Iris pigment epithelial cell (primary cell): ENCODE results near the gene ARID5B.

ENCODE experiments used
- DNase-seq: peaks from one replicate; pipeline ENCODE4 v3.0.0-alpha.2; 2011; ENCODE audit warnings: low read depth

The ARID5B gene

DNA sequence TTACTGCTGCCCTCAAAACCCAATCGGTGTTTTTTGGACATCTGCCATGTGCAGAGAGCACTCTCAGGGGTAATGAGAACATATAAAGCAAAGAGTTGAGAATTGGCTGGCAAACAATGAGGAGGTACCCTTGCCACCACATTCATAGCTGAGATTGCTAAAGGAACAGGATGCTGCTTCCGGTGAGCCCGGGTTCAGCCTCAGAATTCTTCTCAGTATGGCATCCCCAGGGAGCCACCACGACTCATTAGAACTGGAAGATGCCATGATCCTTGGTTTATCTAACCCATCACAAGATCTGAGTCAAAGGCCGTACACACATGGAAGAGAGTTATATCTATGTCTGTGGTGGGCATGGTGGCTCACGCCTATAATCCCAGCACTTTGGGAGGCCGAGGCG, 174.4 kb downstream of the ARID5B start:
- no peak for DNase-seq

DNA sequence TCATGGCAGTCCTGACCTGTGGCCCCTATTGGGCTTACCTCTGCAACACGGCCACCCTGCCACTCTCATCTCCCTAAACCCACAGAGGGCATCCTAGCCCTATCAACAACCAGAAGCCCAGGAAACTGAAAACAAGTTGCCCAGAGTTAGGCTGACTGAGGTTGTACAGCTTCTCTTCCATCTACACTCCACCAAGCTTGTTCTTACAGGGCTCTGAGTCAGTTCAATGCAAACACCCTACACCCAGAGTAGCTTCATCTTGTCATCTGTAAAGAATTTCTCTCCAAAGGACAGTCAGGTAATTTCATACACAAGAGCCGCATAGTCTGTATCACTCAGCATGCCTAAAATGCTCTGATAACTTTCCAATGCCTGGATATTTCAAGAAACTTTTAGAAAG, 175.4 kb downstream of the ARID5B start:
- peak; percentile 91 for DNase-seq

DNA sequence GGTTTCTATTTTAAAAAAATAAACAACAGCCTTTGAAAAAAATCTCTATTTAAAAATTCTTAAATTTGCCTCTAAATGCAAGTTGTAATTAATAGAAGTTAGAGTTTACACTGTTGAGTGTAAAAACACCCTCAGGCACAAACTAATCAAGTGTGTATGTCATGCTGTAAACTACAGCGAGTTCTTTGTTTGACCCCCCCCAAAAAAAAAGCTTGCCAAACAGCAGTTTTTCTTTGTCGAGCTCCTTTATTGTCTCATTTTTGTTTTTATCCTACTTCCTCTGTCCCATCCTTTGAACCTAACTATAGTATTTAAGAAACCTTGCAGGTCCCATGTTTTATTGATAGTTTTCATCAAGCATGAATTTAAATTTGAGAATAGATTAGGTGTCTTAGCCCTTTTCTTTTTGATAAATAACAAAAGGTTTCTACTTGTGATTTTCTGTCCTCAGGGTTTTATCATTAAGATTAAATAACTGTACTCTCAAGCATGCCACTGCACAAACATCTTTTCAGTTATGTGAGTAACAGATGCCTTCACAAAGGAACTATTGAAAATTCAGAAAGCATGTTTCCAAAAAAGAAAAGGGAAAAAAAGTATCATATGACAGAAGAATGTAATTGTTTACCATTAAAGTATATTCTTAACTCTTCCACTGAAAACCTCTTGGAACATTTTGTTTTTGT, 176.0 kb downstream of the ARID5B start:
- DNase-seq: no peak

DNA sequence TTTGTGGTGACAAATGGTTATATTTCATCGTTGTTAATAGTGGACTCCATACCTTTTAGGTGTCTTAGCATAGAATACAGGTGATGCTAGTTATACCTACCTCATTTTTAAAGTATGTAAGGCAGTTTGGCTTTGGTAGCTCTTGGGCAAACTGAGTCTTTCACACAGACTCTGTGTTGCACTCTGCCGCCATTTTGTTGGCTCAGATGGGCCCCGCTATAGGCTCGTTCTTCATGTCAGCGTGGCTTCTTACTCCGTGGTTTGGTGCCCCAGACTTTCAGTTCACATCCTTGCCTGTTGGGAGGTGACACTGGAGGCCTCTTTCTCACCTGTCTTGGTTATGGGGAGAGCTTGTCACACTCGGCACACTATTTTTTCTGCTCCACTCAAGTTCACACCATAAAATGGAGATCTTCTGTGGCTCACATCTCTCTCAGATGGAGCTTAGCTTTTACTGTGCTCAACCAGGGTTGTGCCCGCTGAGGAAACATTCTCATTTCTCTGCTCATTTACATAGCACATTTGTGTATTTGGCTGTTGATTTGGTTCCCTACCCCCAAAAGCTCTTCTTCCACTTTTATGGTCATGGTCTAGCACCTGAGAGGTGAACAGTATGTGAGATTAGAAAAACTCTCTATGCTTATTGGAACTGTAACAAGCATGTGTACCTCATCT, 178.5 kb downstream of the ARID5B start:
- DNase-seq: no peak

DNA sequence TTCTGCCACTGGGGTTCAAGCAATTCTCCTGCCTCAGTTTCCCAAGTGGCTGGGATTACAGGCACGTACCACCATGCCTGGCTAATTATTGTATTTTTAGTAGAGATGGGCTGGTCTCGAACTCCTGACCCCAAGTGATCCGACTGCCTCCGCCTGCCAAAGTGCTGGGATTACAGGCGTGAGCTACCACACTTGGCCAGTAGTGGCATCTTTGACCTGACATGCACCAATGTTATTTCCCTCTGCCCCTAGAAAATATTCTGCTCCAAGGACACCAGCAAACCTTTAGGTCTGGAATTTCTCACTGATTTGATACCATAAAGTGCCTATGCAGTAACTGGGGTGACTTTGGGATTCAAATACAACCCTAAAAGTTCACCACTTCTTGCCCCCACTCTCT, 179.4 kb downstream of the ARID5B start:
- no peak for DNase-seq

DNA sequence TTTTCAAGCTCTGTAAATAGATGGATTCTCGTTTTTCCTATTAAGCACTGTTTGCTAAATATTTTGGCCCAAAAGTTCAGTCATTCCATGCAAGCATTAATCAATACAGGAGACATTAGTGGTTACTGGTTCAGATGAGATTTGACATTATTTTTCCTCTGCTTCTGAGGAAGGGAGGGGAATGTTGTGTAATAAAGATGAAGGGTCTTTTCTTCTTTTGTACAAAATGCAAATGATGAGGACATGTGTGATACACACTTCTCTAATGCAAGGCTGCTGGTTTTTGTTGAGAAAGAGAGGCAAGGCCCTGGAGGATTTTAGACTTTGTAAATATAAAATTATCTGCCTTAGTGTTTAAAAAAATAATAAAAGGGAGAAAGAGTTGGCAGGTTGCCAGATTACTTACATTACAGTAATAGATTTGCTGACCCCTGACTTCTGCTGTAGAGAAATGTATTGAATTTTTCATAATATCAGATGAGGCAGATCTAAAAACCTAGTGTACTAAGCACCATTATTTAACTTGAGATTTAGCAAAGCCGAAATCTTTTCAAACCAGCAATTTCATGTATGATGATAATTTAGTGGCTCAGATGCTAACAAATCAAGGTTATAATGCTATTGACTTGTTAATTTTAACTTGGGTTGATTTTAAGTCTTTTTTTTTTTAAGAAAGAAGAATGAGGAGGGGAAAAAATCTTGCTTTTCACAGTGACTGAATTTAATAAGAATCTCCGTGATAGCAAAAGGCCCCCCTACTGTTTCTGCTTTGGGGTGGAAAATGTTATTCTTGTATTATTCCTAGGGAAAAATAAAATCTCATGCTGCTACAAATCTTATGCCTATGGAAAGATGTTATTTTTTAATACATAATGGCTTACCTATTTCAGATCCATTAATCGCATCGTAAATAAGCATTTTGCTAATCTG, 180.1 kb downstream of the ARID5B start:
- no peak for DNase-seq

DNA sequence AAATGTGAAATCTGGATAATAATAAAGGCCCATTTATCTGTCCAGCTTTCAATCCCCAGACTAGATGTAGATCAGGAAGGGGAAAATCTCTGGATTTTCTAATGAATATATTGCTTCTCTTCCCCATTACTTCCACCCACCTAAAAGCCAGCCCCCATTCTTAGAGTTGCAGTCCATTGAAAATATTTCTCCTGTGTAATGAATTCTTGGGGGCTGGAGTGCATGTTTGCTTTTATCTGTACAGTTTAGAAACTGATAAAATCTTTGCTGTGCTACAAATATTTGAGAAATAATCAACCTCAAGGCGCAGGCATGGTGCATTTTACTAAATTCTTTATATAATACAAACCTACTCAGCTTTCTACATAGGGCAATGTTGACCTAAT, 180.8 kb downstream of the ARID5B start:
- no peak for DNase-seq

DNA sequence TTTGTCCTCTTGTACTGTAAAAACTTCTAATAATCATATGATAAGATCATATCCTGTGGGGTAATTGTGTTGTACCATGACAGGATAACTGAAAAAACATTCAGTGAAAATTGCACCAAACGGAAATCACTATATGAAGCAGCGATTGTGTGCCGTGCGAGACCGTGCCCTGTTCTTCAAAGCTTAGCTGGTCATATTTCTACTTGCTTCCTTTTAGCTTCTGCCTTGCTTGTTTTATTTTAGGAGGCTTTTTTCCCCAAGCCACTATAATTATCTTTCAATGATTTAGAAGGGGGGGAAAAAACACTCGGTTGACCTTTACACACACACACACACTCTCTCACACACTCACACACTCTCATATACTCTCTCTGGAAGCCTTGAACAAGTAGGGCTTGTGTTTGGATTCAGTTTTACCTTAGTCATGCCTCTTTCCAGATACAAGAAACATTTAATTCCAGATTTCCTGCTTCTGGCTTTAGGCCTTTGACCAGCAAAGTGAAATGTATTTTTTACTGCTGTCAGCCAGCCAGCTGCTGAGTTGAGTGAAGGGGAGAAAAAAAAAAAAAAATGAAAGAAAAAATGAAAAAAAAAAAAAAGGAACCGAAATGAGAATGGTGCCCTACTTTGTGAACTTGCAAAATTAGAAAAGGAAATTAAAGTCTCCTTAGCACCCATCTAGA, 181.4 kb downstream of the ARID5B start:
- DNase-seq: peak; percentile 72

DNA sequence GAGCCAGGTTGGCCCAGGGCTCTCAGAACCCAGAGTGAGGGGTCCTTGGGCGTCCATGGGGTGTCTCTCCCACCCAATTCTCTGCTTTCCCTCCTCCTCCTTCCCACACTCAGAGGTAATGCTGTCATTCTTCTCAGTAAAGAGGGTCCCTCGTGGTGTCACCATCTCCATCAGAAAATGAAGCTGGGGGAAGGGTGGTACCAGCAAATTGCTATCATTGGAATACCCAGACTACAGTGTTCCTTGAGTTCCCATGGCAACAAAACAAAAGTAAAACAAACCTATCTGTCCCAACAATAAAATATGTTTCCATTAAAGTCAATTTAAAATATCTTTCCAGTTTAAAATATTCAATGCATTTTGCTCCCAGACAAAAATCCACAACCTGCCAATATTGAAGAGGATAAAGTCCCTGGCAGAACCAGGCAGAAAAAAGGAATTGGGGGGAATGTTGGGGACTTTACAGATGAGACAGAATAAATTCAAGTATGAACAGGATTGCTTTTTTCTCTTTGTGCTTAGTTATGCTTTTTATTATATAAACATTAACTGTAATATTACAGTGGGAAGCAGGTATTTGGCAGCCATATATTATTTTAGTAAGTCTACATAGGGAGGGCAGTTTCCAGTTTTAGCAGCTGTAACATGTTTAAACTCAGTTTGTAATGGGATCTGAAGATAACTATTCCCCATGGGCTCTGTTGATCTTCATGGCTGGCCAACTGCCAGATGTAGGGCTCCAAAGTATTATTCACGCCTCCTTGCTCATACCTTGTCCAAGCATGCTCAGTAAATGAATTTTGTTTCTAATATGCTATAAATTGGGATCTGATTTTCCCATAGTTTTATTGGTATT, 182.1 kb downstream of the ARID5B start:
- DNase-seq: peak; percentile 84

DNA sequence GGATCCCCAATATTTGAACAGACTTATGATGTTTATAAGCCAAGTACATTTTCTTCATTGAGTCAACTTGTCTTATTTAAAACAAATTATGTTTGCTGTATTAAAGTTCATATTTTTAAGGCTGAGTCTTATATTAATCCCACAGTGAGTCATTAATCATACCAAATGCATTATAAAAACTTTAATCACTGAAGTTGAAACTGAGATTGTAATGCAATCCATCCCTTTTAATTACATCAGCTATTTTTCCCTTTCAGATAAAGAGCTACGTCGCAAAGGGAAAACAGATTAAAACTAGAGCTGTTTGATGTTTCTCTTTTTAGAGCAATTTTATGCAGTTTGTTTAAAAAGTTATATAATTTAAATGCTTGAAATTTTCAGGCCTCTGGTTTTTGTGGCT, 183.0 kb downstream of the ARID5B start:
- DNase-seq: peak; percentile 66

DNA sequence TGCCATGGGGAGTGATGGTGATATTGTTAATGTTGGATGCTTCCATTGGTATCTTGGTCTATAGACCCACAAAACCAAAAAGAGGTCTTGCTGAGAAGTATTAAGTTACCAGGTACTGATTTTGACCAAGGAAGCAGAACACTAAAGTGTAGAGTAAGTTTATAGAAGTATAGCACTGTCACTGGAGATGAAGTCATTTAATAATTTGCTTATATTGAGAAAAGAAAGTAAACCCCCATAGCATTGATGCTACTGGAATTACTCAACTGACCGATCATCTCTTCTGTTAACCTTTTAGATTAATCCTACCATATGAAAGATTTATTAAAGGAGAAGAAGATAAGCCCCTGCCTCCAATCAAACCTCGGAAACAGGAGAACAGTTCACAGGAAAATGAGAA, 183.9 kb downstream of the ARID5B start:
- no peak for DNase-seq

DNA sequence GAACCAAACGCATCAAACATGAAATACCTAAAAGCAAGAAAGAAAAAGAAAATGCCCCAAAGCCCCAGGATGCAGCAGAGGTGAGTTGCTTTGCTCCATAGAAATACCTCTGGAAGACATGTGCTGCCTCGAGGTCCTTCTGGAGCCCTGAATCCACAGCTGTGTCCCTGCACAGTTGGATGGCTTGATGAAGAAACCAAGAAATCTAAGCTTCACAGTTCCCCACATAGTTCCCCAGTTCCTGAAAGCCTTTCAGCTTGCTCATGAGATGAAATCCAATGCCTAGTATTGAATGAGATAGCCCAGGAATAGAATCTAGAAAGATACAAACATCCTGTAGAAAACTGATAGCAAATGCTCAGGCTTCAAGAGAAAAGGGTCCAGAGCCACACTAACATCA, 184.3 kb downstream of the ARID5B start:
- no peak for DNase-seq

DNA sequence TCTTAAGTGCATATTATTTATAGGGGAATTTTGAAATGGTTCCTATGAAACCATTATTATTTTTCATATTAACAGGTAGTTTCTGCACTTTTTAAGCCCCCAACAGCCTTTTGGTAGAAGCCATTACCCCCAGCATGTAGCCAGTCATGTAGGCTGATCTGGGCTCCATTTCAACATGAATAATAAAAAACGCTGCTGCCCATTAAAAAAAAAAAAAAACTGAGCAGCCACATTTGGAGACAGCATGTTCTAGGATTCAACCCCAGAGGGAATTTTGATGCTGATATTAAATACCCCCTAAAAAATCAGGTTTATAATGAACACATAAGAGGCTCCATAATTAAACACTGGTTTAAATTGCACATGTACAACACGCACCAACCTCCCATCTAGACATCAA, 185.8 kb downstream of the ARID5B start:
- no peak for DNase-seq

DNA sequence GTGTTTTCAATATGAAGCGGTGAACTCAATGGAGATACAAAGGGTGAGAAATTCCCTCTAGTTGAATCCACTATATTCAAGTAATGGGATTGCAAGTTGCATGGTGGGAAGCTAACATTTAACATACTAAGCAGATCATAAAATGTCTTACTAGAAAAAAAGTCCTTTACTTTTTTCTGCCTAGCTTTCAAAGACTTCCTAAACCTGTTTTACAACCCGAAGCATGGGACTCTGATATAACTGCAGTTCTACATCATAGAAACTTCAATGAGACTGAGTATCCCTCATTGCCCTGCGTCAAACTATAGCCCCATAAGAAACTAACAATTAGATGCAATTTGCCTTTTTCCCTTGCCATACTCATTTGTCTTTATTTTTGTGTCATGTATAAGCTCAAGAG, 187.3 kb downstream of the ARID5B start:
- DNase-seq: no peak

DNA sequence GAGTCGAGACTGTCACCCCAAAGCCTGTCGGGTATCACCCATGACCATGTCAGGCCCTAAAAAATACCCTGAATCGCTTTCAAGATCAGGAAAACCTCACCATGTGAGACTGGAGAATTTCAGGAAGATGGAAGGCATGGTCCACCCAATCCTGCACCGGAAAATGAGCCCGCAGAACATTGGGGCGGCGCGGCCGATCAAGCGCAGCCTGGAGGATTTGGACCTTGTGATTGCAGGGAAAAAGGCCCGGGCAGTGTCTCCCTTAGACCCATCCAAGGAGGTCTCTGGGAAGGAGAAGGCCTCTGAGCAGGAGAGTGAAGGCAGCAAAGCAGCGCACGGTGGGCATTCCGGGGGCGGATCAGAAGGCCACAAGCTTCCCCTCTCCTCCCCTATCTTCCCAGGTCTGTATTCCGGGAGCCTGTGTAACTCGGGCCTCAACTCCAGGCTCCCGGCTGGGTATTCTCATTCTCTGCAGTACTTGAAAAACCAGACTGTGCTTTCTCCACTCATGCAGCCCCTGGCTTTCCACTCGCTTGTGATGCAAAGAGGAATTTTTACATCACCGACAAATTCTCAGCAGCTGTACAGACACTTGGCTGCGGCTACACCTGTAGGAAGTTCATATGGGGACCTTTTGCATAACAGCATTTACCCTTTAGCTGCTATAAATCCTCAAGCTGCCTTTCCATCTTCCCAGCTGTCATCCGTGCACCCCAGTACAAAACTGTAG, 191.0 kb downstream of the ARID5B start:
- DNase-seq: no peak

DNA sequence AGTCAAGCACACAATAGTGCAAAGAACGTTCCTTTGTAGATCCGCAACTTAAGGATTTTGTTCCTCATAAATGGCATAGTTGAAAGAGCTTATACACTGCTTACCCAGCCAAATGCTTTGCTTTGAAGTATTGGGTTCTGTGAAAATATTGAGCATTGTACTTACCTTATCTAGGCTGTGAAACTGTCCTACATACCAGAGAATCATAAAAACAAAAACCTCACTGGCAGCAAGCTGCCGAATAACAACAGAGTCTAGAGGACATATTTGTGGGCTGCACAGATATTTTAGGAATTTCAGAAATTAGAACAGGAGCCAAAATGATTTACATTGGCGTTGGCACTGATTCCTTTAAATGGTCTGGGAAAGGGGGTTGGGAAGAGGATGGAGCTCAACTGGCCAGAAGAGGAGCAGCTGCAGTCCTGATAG, 192.4 kb downstream of the ARID5B start:
- DNase-seq: peak; percentile 90

DNA sequence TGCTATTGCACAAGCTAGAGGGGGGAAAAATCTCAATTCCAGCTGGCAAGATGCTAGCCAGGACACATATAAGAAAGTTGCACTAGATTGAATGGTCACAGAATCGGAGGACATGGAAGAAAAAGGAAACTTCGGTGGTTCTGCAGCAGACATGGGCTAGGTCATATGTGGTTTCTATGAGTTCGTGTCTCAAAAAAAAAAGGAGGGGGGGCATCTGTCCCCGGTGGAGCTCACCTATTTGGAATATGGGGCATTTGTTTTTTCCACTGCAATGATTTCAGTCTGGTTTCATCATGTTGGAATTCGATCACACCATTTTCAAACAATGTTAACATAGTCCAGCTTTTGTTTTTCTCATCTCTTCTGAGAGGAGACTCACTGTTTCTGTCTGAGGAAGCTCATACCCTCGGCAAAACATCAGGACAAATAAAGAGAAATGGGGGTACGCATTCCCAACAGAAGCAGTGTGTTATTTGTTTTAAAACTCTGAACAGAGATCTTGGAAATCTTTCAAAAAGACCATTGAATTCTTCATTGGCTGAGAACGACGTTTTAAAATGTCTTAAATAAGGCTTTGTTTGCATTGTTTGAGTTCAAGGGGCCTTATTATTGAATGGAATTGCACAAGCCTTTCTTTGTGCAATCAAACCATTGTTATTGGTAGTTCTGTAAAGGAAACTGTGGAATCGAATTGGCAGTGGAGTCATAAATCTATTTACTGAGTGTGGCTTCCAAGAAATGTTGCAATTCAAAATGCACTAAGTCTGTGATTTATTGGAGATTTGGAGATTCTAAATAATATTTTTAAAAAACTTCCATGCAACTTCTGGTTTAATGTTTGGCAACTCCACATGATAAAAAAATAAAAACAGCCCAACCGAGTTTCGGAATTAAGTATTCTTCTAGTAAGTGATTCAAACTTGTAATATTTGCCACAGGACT, 194.0 kb downstream of the ARID5B start:
- peak; percentile 71 for DNase-seq

DNA sequence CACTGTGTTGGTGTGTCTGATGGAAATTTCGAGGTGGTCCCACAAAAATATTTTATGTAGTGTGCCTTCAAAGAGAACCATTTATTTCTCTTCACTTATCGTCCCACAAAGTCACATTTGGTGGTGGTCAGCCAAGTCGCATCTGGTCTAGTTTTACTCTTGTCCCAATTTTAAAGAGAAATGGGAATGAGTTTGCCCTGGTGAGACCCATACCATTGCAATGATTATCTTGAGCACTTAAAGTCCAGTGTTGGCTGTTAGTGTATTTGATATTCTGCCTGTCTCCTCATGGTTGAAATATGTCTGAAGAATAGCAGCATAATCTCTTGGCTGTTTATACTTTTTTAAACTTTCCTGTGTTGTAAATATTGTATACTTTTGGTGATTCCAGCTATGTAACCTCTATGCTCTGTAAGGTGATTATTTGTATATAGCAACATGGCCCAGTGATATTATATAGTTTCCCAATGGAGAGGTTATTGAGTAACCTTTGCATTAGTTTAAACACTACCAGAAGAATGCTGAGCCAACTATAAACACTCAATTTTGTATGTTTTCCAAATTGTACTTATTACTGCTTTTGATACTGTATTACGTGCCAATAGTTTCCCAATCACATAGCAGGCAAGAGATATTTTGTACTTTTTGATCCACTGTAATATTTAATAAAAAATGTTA, 194.9 kb downstream of the ARID5B start:
- peak; percentile 75 for DNase-seq
